Activated CD4-positive, alpha-beta T cell treated with anti-CD3 and anti-CD28 coated beads, Interleukin-2, Interleukin-6, amounts not matched to agents 100 ng/mL and 50 ng/mL, durations not matched to agents 16 hours and 8 hours (primary cell): Measurements from ENCODE around the gene ADARB2.

ENCODE experiments used
- DNase-seq: peaks from one replicate; pipeline ENCODE4 v3.0.0-alpha.2; 2020

ADARB2 gene

GRCh38 chr10:1132584-1132983 is 604.7 kb downstream of the ADARB2 start:
- no peak for DNase-seq

- no peak for DNase-seq
Observed at GRCh38 chr10:1130995-1131790, 606.1 kb downstream of the ADARB2 start.

DNA sequence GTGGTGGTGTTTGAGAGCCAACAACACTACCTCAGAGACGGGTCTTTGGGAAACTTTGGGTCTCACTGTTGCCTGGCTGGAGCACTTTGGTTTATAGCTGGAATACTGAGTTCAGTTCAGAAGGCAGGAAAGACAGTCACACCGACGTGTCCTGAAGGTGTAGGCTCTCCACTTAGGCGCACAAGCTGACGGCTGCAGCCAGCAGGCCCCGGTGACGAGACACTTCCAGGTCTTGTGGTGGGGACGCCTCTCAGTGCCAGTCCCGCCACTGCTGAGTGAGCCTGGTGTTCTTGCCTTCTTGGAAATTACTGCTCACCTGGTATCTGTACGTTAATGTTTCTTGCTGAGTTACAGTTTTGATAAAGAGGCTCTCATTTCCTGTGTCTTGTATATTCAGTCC is 607.1 kb downstream of the ADARB2 start:
- no peak for DNase-seq

- DNase-seq, result no peak
Observed at GRCh38 chr10:1128649-1129048, 608.7 kb downstream of the ADARB2 start.

DNA sequence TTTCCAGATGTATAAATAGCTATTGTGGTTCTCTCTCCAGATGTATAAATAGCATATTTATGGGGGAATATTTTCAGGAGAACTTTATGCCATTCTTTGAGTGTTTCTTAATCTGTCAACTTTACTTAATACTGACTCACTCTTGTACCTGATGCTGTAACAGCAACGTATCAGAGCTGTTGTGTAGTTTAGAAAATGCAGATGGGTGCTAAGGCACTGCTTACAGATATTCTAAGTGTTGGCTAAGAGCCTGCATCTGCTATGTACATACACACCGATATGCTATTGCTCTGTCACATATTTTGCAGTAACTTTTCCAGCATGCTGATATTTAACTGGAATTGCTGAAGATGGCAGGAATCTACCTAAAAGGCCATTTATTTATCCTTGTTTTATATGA is 609.2 kb downstream of the ADARB2 start:
- DNase-seq, result no peak

DNA sequence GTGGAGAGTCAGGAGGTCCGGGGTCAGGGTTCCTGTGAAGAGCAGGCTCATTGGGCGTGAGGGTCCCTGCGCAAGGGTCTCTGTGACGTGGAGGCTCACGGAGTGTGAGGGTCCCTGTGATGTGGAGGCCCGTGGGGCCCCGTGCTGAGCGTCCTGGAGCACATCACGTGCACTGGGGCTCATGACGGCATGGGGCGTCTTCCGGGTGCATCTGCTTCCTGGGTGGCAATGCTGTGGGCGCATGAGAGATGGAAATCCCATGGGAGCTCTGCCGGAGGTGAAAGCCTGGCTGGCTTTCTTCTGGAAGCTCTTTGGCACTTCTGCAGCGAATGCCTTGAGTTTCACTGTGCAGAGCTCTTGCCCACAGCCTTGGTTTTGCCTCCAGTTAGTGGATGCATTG is 609.7 kb downstream of the ADARB2 start:
- DNase-seq, result no peak
